ENCODE results near the gene LRRK2. TPM values are rescaled to one million over a fixed set of nuclear protein-coding genes. Genes with fewer than 3 reads are reported as not detected.

The LRRK2 gene
- total RNA-seq, 1 donor from 2014 or later, result not detected

GRCh38 chr12:40390980-40391379 lies 166.2 kb downstream of the LRRK2 start:
- intact Hi-C loops (cut with micrococcal nuclease), result no loop called here

- intact Hi-C loops (cut with micrococcal nuclease), result no loop called here
Measured at GRCh38 chr12:40393026-40393425, 168.2 kb downstream of the LRRK2 start.

- intact Hi-C loops (cut with micrococcal nuclease), result no loop called here
Measured at GRCh38 chr12:40399656-40400055, 174.9 kb downstream of the LRRK2 start.

GRCh38 chr12:40405419-40405818 lies 180.6 kb downstream of the LRRK2 start:
- intact Hi-C loops (cut with micrococcal nuclease), result no loop called here

Other genes with a start within 250 kb of the LRRK2 start
- gene SLC2A13, start 118.9 kb upstream of the LRRK2 start, total RNA-seq, result 2.2 and 2.9 TPM in 2 replicates